ENCODE measurements around the gene CABLES1.

CABLES1 gene

GRCh38 chr18:23114171-23114881 is 21.0 kb upstream of the CABLES1 start:
- no peak for DNase-seq (ENCODE audit: low read depth)
- TF ChIP-seq CTCF (IDR thresholded peaks at IDR 0.05; ENCODE audit: low read depth, low read length, missing control alignments), result no peak
- H3K4me3 ChIP-seq (ENCODE audit: low read depth, low read length), result no peak overlapping the region

- H3K4me3 ChIP-seq (ENCODE audit: low read depth, low read length), result no peak overlapping the region
- TF ChIP-seq CTCF (IDR thresholded peaks at IDR 0.05; ENCODE audit: low read depth, low read length, missing control alignments), result no peak
- no peak for DNase-seq (ENCODE audit: low read depth)
Observed at GRCh38 chr18:23114911-23115310, 20.4 kb upstream of the CABLES1 start.

GRCh38 chr18:23115683-23116096 is 19.6 kb upstream of the CABLES1 start:
- no peak overlapping the region for H3K4me3 ChIP-seq (ENCODE audit: low read depth, low read length)
- no peak for TF ChIP-seq CTCF (IDR thresholded peaks at IDR 0.05; ENCODE audit: low read depth, low read length, missing control alignments)
- no peak for DNase-seq (ENCODE audit: low read depth)

GRCh38 chr18:23121133-23121532 is 14.2 kb upstream of the CABLES1 start:
- DNase-seq (ENCODE audit: low read depth), result no peak
- no peak for TF ChIP-seq CTCF (IDR thresholded peaks at IDR 0.05; ENCODE audit: low read depth, low read length, missing control alignments)

GRCh38 chr18:23122334-23123229 is 12.7 kb upstream of the CABLES1 start:
- no peak for TF ChIP-seq CTCF (IDR thresholded peaks at IDR 0.05; ENCODE audit: low read depth, low read length, missing control alignments)
- no peak for DNase-seq (ENCODE audit: low read depth)
- H3K4me3 ChIP-seq (ENCODE audit: low read depth, low read length), result no peak overlapping the region

More at GRCh38 chr18:23121133-23121532, 14.2 kb upstream of the CABLES1 start:
- no peak overlapping the region for H3K4me3 ChIP-seq (ENCODE audit: low read depth, low read length)

GRCh38 chr18:23126376-23127056 is 8.8 kb upstream of the CABLES1 start:
- no peak overlapping the region for H3K4me3 ChIP-seq (ENCODE audit: low read depth, low read length)
- no peak for TF ChIP-seq CTCF (IDR thresholded peaks at IDR 0.05; ENCODE audit: low read depth, low read length, missing control alignments)
- DNase-seq (ENCODE audit: low read depth), result no peak
